HG02759 (cell line): Measurements from ENCODE around the gene MAS1L.

ENCODE experiments used
- ATAC-seq: cut with Tn5 transposase; IDR thresholded peaks from one replicate; pipeline ENCODE4 v1.9.1; 2021; ENCODE audit warnings: mild to moderate bottlenecking, moderate library complexity; ENCODE audit not compliant: unreplicated experiment

Gene MAS1L, protein sequence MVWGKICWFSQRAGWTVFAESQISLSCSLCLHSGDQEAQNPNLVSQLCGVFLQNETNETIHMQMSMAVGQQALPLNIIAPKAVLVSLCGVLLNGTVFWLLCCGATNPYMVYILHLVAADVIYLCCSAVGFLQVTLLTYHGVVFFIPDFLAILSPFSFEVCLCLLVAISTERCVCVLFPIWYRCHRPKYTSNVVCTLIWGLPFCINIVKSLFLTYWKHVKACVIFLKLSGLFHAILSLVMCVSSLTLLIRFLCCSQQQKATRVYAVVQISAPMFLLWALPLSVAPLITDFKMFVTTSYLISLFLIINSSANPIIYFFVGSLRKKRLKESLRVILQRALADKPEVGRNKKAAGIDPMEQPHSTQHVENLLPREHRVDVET

DNA sequence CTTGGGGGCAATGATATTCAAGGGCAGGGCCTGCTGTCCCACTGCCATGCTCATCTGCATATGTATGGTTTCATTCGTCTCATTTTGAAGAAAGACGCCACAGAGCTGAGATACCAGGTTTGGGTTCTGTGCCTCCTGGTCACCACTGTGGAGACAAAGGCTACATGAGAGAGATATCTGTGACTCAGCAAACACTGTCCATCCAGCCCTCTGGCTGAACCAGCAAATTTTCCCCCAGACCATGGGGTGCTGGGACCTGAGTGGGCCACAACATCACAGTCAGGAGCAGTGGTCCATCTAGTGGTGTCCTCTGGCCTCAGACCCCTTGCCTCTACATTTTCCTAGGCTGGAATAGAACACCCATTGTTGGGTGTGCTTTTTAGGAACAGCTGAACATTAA lies at the start of gene MAS1L:
Gene MAS1L (minus strand): TSS at position 297 of the 400 bp plus-strand sequence. CDS start 54 bp downstream, at position 243.
- ATAC-seq: no peak

DNA sequence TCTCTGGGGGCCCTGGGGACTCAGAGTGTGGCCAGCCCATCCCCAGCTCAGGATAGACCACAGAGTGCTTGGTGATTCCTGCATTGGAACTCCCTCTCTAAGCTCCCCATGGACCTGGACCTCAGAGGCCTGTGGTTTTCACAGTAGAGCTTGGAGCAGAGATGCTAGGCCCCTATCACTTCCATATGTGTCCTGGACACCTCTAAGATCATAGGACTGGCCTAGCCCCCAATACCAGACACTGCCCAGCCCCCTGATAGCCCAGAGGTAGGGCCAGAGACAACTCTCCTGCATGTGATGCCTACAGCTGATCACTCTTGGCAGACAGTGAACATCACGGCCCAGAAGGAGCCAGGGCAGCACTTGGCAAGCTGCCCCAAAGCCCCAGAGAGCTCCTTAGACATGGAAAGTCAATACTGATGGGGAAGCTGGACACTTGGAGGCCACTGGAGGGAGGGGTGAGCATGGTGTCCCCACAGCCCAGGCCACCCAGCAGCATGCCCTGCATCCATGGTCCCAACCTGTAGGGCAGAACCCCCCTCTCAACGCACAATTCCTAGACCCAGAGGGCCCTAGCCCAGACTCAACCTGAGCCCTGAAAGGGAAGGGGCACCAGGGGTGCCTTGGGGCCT lies 44.7 kb upstream of the MAS1L start:
- ATAC-seq: no peak

GRCh38 chr6:29531668-29532067 lies 43.9 kb upstream of the MAS1L start:
- ATAC-seq: no peak

- no peak for ATAC-seq
Measured at GRCh38 chr6:29530671-29531310, 43.0 kb upstream of the MAS1L start.

DNA sequence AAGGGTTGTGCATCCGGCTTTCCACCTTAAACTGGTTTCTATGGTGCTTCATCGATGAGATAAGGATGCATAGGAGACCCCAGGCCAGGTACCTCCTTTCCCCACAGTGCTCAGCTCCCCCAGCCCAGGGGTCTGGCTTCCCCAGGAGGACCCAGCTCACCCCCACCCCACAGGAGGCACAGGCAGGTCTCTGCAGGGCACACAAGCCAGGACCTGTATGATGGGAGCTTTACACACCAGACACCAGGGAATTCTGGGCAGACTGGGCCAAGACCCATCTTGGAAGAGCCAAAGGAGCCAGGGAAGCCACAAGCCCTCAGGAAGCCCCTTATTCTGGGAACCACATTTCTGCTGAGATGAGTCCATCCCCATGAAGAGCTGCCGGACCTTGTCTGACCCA lies 42.2 kb upstream of the MAS1L start:
- no peak for ATAC-seq

DNA sequence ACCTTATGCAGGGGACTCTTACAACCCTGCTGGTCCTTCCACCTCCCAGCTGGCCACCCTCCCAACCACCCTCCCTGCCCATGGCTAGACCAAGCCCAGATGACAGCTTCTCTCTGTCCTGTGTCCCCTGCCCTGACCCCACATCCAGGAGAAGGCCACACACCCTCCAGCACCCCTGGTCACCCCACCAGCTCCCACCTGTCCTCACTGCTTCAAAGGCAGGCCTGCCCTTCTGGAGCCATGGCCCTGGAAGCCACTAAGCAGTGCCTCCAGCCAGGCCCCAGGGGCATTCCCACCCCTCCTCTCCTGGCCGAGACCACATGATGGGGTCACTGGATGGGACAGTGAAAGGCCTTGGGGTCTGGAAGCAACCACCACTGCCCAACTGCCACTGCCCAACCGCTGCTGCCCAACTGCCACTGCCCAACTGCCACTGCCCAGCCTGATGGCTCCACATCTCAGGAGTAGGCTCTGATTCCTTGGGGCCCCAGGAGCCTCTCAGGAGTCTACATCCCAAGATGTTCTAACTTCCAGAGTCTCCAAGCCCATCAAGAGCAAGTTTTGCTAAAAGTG lies 41.3 kb upstream of the MAS1L start:
- no peak for ATAC-seq

DNA sequence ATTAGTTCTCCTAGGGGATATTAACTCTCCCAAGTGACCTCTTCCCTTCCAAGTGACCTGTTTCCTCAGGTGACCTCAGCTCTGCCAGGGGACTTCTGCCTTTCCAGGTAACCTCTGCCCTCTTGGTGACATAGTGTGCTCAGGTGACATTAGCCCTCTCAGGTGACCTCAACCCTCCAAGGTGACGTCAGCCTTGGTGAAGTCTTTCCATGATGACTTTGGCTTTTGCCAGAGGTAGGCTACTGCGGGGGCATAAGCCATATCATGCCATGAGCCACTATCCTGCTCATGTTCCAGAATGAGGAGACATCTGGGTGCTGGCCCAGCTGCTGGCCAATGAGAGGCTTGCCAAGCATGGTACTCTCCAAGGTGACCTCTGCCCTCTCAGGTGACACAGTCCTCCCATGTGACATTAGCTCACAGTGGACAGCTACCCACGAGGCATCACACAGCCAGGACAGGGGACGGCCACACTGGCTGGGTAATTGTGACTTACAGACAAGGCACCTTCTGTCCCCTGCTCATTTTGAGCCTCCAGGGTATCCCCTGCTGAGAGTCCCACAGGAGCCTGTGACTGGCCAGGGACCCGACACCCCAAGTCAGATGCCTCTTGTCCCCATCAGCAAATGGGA lies 40.7 kb upstream of the MAS1L start:
- ATAC-seq: no peak

DNA sequence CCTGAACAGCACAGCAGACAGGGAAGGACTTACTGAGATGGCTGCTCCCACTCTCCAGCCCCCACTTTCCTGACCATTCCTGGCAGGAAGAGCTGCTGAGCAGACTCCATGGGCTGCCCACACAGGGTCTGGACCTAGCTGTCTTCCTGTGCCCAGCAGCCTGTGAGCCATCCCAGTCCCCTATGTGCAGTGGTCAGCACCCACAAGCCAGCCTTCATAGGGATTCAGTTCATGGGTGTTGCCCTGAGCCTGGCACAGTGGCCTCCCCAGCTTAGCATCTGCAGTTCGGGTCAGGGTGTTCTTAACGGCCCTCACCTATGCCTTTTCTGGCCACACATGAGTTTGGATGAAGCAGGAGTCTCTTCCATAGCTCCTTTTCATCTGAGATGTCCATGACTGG lies 39.8 kb upstream of the MAS1L start:
- no peak for ATAC-seq

DNA sequence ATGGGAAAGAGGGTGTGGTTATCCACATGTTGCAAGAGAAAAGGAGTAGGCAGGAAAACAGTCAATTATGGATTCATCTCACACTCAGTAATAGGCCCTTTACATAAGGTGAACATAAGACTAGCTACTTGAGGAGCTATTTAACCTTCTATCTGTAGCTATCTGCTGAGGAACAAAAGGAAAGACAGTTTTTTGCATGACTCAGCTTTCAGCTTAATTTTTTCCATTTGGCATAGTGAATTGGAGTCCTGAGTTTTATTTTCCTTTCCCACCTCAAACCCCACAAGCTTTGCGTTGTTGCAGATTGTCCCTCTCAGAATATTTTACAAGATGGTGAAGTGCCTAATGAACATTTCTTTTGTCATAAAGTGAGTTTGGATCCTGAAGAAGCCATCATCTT lies 39.4 kb upstream of the MAS1L start:
- ATAC-seq: no peak

GRCh38 chr6:29525311-29525639 lies 37.5 kb upstream of the MAS1L start:
- ATAC-seq: no peak

DNA sequence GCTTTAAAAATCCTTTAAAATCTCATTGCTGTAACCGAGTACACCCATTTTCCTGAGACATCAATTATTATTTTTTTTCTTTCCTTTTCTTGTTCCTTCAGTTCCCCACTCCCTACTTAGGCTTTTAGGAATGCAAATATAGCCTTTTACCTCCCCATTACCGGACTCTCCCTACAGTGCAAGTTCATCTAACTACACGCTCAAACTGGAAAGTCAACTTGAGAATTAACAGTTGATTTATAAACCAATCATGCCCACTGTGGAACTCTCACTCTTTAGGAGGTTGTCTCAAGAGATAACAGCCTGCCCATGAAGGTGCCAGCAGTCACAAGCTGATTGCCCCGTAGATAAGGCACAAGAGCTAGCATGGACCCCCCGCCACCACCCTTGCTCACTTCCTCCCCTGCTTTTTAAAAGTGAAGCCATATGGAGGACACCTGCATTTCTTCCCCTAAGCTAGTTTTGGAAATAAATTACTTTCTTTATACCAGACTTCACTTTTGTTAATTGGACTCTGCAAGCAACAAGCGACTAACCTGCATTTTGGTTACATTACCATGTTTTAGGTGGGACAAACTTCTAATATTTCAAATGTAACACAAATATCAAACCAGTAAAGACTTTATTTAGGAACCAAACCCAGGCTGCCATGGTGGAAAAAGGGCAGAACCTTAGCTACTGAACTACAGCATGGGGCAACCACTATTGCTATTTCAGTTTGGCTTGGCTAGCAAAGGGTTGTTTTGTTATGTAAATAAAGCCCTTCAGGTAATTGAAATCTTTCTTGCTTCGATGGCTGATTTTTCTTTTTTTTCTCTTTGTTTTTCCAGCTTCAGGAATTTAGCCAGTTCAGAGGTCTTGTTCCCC lies 36.9 kb upstream of the MAS1L start:
- ATAC-seq: no peak

DNA sequence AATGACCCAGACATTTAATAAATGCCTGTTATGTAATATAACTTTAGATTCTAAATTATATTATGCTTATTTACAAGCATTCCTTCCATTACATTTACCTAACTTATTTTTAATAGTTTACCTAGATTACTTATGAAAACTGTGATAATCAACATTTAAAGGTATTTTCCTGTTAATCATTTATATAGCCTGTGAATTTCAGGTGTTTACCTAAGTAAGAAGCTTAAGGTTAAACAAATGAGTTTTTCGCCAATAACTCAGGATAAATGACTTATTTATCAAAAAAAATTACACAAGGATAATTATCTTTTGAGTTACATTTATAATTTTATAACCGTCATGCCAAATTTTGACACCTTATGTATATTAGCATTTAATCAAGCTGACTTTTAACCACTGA lies 36.3 kb upstream of the MAS1L start:
- no peak for ATAC-seq

- ATAC-seq: no peak
Measured at GRCh38 chr6:29522227-29522626, 34.5 kb upstream of the MAS1L start.

DNA sequence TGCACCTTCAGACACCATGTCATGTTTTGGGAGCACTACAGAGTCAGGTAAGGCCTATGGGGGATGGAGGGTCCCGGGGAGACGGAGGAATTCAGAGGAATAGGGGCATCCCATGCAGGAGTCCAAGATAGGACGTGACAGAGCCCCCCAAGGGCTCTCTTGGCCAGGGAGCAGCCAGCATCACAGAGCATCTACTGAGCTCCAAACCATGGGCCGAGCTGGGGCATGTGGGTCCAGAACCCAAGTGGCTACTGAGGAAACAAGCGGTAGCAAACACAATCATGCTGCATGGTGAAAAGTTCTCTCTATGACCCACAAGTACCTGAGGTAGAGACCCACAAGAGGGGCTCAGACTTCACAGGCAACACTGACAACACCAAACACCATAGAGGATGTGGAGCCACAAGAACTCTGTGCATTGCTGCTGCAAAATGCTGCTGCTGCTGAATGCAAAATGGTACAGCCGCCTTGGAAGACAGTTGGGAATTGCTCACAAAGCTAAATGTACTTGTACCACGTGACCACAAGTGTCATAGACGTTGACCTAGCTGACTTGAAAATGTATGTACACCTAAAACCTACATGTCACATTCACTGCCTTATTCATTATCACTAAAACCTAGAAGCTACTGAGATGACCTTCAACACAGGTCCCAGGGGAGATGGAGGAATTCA lies 33.4 kb upstream of the MAS1L start:
- no peak for ATAC-seq

DNA sequence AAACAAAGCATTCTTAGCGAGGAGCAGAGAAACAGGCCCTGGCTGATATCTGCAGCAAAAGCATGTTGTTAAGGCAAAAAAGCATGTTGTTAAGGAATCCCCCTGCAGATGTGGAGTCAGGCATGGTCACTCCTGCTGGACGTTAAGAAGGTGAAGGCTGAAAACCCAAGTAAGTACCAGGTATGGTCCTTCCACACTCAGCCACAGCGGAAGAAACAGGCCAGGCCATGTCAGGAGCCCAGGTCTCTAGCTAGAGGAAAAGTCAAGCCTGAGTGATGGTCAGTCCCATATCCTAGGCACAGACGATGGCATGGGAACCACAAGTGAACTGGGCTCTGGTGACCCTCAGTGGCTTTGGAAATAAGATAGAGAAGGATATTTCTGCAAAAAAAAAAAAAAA lies 32.5 kb upstream of the MAS1L start:
- no peak for ATAC-seq

- ATAC-seq: no peak
Measured at GRCh38 chr6:29519291-29520010, 31.7 kb upstream of the MAS1L start.

GRCh38 chr6:29517728-29518440 lies 30.1 kb upstream of the MAS1L start:
- no peak for ATAC-seq

- no peak for ATAC-seq
Measured at GRCh38 chr6:29517245-29517644, 29.5 kb upstream of the MAS1L start.

DNA sequence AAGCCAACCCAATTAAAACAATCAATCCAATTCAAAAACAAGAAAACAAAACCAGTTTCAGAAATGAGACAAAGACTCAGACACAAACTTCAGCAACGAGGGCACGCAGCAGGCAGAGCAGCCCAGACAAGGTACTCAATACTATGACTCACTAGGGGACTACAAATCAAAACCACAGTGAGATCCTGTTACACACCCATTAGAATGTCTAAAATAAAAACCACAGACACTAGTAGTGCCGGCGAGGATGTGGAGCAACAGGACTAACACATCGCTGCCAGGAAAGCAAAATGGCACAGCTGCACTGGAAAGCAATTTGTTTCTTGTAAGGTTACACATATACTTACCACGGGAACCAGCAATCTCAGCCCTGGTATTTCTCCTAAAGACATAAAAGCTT lies 28.4 kb upstream of the MAS1L start:
- no peak for ATAC-seq
